ENCODE results near the gene PLXNB2.

PLXNB2 gene

DNA sequence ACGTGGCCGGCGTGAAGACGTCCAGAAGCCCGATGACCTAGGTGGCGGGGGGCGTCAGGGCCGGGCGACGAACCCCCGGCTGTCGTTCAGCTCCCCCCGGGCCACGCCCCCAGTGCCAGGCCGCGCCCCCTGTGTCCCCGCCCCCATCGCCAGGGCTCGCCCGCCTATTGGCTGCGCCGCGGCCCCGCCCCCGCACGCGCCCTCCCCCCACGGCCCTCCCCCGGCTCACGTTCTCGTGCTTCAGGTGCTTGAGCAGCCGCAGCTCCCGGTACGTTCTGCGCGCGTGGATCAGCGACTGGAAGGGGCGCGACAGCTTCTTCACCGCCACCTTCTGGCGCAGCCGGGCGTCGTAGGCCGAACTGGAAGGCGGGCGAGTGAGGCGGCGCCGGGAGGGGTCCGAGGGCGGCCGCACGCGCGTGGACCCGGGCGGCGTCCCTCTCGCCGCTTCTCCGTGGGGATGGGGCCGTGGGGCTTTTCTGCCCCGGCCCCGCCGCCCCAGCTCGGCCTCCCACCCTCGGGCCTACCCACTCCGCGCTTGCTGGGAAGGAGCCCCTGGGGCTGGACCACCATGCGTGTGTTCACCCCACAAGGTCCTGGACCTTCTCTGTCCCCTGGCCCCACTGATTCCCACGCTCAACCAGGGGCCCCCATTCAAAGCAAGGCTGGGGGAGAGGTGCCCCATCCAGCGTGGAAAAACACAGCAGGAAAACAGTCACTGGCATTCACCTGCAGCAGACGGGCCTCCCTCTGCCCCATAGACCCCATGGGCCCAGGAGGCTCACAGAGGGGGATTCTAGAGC, 39.7 kb downstream of the PLXNB2 start:
- FAIRE-seq (no peak), DNase-seq (ENCODE audit: insufficient read length, low spot score) (no peak)

DNA sequence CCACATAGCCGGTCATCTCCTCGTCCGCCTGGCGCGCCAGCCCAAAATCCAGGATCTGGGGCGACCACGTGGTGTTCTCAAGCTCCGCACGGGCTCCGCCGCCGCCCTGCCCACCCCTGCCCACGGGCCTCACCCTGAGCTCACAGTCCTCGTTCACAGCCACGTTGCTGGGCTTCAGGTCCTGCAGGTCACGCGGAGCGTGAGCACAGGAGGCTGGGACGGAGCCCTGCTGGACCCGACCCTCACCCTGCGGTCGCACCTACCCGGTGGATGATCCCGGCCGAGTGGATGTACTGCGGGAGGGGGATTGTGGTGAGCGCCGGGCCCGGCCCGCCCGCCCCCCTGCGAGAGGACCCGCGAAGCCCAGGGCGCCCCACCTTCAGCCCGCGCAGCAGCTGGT, 40.5 kb downstream of the PLXNB2 start:
- DNase-seq (ENCODE audit: insufficient read length, low spot score) = no peak
- no peak for FAIRE-seq

DNA sequence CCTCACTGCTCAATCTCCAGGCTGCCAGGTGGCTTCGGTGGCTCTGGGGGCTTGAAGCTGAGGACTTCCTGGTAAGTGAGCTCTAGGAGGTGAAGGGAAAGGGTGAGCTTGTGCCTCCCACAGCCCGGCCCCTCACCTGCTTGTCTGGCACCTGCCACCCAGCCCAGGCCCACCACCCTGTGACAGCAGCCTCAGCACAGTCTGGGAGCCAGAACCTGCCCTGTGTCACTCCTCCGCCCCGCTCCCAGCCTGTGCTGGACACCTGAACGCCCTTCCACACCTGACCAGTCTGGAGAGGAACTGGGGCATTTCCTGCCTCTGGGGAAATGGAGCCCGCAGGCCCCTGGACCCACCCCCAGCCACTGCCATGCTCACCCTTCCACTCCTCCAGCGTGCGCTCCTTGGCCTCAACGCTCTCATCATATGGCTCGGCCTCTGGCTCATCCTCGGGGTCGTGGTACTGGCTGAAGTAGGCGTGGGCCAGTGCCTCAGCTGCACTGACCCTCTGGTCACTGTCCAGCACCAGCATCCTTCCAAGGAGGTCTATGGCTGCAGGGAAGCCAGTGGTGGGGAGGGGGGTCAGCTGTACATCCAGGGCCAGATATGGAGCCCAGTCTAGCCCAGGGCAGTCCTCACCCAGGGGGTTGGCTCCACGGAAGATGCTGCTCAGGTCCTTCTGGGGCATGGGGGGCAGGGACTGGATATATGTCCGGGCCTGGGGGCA, 42.3 kb downstream of the PLXNB2 start:
- DNase-seq (ENCODE audit: insufficient read length, low spot score) (no peak), FAIRE-seq (no peak)

DNA sequence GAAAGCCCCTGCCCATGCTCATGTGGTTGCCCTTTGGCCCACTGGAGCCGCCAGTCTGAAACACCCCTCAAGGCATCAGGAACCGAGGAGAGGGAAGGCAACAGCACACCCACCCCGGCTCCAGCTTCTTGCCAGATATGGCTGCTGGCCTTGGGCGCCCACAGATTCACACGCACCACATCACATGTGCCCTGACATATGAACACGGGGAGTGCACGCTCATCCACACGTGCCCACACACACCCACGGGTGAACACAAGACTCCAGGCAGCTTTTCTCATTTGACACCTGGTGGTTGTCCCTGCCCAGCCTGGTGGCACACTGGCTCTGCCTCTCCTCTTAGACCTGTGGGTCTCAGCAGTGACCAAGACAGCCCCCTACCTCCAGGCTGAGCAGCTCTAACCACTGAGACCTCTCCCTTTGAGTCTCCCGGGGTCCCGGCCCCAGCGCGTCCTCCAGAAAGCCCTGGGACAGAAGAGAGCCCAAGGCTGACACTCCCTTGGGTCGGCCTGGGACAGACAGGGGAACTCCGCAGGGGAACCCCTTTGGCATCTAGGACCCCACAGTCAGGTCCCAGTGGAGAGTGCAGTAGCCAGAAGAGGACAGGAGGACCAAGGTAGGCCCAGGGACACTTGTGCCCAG, 43.2 kb downstream of the PLXNB2 start:
- FAIRE-seq (no peak), DNase-seq (ENCODE audit: insufficient read length, low spot score) (no peak)

DNA sequence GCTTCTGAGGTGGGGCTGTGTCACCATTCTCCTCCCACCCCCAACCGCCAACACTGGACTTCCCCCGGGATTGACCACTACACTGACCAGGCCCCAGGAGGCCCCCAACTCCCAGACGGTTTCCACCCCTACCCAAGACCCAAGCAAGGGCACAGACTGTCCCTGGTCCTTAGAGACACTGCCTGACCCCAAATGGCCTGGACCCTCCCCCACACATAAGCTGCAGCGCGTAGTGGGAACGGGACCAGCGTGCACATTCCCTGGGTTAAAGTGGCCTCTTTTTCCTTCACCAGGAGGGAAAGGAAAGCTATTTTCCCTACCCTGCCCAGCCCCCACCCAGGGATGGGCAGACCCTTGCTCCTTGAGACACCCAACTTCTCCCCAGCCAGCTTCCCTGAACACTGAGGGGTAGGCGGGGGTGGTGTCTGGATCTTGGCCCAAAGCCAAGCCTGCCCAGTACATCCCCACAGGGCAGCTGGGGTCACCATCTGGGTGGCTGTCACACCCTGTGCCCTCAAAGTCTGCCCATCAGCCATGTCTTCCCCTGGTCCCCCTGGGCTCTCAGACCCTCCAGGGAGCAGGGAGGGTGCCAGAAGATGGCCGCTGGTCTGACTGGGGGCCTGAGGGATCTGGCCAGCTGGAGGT, 44.4 kb downstream of the PLXNB2 start:
- DNase-seq (ENCODE audit: insufficient read length, low spot score) (no peak), FAIRE-seq (peak; percentile 42)

DNA sequence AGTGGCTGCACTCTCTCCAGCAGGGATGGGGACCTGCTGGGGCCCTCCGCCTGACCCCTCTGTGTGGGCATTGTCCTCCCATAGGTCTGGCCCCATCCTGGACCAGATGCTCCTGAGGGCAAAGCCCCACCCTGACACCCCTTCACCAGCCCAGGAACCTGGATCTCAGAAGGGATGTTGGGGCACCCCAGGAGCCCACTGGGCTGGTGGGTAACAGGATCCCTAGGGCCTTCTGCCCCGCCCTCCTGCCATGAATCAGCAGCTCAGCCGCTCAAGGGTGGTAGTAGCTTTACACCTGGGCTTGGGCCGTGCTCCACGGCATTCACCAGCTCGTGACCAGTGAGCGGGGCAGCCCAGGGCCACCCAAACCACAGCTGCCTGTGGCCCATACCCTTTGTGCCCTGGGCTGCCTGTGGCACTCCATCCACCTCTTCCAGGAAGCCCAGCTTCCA, 45.0 kb downstream of the PLXNB2 start:
- FAIRE-seq (no peak), DNase-seq (ENCODE audit: insufficient read length, low spot score) (peak; percentile 60)

DNA sequence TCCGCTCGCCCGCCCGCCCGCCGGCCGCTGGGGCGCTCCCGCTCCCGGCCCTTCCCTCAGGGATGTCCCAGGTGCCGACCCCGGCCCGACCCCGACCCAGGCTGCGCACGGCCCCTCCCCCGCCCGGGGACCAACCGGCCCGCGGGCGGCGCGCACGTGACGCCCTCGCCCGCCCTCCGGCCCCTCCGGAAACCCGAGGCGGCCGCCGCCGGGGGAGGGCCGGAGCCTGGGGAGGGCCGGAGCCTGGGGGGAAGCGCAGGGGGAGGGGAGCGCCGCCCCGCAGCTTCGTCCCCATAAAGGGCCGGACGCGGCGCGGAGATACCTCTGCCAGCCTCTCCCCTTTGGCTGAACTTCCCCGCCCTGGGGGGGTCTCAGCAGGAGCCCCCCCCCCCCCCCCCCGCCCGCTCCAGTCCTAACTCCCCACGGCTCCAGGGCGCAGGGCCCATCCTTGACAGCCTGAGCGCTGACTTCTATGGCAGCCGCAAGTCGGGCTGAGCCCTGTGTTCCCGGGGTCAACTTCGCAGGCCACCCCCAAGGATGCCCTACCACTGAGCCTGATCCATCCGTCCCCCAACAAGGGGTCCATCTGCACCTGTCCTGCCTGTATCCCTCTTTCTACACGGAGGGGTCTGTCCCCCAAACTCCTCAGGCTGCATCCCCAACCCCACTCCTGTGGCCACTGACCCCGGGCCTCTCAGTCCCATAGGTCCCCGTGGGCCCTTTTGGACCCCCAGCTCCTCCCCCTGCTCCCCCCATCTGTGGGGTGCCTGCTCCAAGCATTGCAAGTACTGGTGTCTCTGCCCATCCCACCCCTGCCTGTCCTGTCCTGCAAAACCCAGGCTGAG, 45.6 kb downstream of the PLXNB2 start, which contains the start of gene MAPK12:
MAPK12 (minus strand) TSS at position 69 of the 845 bp plus-strand sequence. CDS start 174 bp downstream, outside the sequence.
- no peak for FAIRE-seq
- DNase-seq (ENCODE audit: insufficient read length, low spot score) = no peak

DNA sequence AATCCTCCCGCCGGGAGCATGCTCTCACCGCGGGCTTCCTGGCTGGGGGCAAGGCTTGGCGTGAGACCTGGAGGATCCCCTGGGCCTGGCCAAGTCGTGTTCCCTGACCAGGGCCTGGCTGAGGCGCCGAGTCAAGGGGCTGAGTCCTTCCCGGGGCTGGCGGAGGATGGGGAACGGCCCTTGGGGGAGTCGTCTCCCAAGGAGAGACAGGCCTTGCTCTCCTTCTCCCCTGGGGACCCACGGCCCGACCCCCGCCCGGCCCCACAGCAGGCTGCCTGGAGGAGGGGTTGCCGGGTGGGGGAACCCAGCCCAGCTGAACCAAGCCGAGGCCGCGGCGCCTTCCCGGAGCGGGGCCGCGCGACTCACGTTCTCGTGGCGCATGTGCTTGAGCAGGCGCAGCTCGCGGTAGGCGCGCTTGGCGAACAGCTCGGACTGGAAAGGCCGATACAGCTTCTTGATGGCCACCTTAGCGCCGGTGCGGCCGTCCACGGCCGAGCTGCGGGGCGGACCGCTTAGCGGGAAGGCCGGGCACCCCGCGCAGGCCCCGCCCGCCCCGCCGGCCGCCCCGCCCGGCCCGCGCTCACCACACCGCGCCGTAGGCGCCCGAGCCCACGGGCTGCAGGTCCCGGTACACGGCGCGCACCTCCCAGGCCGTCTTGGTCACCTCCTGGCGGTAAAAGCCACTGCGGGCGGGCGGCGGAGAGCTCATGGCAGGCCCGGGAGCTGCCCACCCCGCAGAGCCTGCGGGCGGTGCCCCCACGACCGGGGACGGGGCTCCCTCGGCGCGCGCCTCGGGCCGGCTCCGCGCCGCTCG, 46.4 kb downstream of the PLXNB2 start:
- DNase-seq (ENCODE audit: insufficient read length, low spot score) (no peak), FAIRE-seq (peak; percentile 62)

DNA sequence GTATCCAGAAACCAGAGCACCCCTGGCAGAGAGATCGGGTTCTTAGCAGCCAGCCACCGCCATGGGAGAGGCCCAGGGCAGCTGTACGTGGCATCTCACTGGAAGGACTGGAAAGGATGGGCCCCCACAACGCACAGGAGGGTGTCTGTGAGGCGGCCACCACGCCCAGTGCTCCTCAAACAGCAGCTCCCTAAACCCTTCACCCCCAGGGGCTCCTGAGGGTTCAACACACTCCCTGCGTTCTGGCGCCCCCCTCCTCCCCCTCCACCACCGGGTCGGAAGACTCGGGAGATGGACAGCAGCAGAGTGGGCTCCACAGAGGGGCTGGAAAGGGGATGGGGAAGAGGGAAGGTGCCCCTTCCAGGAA, 47.0 kb downstream of the PLXNB2 start:
- DNase-seq (ENCODE audit: insufficient read length, low spot score) = no peak
- FAIRE-seq = no peak

DNA sequence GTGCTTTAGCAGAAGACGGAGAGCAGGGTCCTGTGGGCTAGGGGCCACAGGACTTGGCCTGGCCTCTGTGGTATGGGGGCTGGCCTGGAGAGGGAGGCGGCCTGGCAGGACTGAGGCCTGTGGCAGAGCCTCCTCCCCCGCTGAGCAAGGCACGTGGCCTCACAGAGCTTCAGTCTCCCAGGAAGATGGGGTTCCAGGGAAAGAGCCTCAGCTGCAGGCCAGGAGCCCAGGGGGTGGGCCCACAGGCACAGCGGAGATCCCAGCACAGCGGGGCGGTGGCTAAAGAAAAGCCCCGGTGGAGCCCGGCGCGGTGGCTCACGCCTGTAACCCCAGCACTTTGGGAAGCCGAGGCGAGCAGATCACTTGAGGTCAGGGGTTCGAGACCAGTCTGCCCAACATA, 48.1 kb downstream of the PLXNB2 start:
- no peak for FAIRE-seq
- DNase-seq (ENCODE audit: insufficient read length, low spot score) = no peak

DNA sequence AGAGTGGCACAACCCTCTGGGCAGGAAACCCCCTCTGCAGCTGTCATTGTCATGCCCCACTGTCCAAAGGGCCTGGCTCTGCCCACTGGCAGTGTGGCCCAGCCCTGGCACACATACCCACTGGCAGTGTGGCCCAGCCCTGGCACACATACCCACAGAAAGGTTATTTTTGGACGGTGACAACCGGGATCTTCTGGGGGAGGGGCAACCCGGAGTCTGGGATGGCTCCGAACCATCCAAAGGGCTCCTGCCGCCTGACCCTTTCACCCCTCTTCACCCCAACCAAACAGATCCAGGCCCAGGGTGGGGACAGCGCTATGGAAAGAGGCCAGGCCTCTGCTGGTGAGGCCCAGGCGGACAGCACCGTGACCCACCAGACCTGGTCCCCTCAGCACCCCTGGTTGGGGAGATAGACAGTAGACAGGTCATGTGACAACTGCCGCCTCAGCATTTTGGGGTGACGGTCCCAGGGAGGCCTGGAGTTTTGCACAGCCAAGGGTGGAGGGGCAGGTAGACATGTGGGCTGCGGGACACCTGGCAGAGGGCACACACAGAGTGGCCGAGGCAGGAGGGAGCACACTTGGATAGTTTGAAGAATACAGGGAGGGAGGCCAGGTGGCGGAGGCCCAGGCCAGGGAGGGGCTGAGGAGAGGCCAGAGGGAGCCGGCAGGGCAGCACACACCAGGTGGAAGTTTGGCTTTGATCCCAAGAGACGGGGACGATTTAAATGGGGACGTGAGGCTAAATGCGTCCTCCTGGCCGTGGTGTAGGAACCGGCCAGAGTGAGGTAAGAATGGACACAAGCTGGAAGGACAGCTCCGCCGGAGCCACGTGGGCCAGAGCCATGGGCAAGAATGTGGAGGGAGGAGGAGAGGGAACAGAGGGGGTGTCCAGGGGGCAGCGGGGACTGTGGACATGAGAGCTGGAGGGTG, 48.8 kb downstream of the PLXNB2 start:
- FAIRE-seq = no peak

DNA sequence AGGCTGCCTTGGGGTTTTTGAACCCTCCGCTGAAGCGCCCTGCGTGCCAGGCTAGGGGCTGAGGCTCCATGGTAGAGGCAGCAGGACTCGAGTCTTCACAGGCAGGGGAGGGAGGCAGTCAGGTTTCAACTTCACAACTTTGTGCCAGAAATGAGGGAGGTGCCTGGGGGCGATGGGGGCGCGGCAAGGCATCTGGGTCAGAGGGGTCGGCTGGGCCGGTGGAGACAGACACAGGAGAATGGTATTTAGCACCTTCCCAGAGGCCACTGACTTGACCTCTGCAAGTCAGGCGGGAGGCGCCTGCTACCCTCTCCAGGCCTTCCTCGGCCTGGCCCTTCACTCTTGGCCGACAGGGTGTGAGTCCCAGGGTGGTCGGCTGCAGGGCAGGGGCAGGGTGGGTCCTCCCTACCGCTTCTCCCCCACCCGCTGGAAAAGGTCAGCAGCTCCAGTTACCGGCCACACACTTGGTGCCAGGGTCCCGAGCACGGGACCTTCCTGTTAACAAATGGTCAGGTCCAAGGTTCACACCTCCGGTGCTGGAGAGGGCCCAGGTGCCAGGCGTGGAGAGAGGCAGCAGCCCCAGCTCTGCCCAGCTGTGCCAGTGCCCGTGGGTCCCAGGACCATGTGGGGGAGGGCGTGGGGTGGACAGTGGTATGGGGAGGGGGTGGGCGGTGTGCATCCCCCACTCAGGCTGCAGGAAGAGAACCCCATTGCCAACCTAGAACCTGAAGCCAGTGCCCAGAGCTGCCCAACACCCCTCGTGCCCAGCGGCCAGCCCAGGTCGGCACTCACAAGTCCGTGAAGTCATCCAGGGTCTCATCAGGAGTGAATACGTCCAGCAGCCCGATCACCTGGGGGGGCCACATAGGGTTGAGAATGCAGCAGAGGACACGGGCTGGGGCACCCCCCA, 49.7 kb downstream of the PLXNB2 start:
- FAIRE-seq (no peak), DNase-seq (ENCODE audit: insufficient read length, low spot score) (no peak)

More for the DNA sequence above, 48.8 kb downstream of the PLXNB2 start:
- DNase-seq (ENCODE audit: insufficient read length, low spot score) = no peak

DNA sequence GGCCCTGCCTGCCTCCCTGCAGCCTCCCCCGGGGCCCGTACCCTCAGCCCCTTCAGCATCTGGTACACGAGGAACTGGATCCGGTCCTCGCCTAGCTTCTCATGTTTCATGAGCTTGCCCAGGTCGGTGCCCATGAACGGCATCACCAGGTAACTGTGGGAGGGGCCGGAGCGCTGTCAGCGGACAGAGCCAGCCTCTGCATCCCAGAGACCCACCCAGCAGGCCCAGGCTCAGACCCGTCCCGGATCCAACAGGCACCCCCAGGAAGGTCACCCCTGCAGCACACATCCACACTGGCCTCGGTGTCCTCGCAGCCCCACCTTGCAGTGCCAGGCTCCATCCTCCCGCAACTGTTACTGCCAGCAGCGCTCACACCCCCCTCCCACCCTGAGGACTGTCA, 50.4 kb downstream of the PLXNB2 start:
- FAIRE-seq (no peak), DNase-seq (ENCODE audit: insufficient read length, low spot score) (no peak)

DNA sequence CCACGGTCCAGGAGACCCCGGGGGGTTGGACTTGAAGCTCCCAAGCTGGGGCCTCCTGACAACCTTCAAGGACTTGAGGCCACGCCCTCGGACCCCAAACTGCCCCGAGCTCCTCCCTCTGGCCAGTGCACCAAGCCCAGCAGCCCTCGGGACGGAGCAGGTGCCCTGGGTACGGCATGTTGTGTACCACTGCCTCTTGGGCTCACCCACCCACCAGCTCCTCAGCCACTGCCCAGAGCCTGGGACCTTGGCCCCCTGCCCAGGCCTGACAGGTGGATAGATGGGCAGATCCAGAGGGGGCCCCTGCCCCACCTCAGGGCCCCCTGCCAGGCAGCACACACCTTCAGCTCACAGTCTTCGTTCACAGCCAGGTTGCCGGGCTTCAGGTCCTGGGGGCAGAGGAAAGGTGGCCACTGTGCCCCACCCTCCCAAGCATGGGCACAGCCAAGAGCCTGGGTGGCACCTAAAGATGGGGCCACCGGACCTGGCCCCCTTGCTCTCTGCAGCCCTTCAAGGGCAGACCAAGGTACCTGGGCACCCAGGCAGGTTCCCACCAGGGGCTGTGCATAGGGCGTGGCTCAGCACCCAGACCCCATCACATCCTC, 51.1 kb downstream of the PLXNB2 start:
- DNase-seq (ENCODE audit: insufficient read length, low spot score) (no peak), FAIRE-seq (no peak)

DNA sequence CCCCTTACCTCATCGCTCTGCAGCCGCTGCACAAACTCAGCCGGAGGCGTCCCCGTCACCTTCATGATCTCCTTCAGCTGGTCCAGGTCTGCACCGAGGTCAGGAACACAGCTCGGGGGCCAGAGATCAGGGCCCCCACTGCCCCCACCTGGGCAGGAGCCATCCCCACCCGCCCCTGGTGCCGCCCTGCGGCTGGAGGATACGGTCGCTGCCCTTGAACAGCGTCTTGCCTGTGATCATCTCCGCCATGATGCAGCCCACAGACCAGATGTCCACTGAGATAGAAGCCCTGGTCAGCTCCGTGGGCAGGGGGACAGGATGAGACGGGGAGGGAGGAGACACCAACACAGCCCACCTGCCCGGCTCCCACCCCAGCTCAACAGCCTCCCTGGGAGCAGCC, 51.8 kb downstream of the PLXNB2 start:
- DNase-seq (ENCODE audit: insufficient read length, low spot score) (no peak), FAIRE-seq (no peak)

DNA sequence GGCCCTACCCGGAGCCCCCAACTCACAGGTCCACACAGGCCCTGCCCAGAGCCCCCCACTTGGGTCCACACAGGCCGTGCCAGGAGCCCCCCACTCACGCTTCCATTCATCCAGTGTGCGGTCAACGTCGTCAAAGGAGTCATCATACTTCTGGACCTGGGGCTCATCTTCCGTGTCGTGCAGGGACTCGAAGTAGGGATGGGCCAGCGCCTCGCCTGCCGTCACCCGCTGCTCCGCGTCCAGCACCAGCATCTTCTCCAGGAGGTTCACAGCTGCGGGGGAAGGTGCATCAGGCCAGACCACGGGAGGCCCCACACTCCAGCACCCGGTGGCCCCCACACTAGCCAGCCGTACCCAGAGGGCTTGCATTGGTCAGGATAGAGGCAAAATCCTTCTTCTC, 52.3 kb downstream of the PLXNB2 start:
- DNase-seq (ENCODE audit: insufficient read length, low spot score) = no peak
- no peak for FAIRE-seq

DNA sequence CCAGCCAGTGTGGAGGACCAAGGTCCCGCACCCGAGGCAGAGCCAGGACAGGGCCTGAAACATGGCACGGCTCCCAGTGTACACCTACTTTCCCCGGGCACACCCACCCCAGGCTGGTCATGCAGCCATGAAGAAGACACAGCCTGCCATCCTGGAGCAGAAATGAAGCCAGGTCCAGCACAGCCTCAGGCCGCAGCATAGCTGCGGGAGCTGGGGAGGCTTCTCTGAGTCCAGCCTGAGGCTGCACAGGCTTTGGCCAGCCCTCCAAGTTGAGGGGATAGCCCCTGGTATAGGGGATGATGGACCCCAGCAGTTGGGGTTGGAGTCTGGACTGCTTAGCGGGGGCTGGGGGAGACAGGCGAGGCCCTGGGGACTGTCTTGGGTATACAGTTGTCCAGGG, 53.5 kb downstream of the PLXNB2 start:
- no peak for DNase-seq (ENCODE audit: insufficient read length, low spot score)
- FAIRE-seq = no peak
